ENCODE measurements around the gene AUTS2. TPM values are rescaled to one million over a fixed set of nuclear protein-coding genes. Genes with fewer than 3 reads are reported as not detected.

Gene AUTS2
- total RNA-seq, 1 donor from 2014 or later, result 119 TPM

- DNase-seq (ENCODE audit: low spot score), result no peak
Measured at GRCh38 chr7:69656077-69656476, 57.8 kb downstream of the AUTS2 start.

GRCh38 chr7:69656890-69657289 lies 58.6 kb downstream of the AUTS2 start:
- DNase-seq (ENCODE audit: low spot score), result no peak

- DNase-seq (ENCODE audit: low spot score), result no peak
Measured at GRCh38 chr7:69657331-69657730, 59.1 kb downstream of the AUTS2 start.

- no peak for DNase-seq (ENCODE audit: low spot score)
Measured at GRCh38 chr7:69657985-69658384, 59.7 kb downstream of the AUTS2 start.

GRCh38 chr7:69659983-69660382 lies 61.7 kb downstream of the AUTS2 start:
- DNase-seq (ENCODE audit: low spot score), result no peak

- no peak for DNase-seq (ENCODE audit: low spot score)
Measured at GRCh38 chr7:69661342-69661741, 63.1 kb downstream of the AUTS2 start.

- DNase-seq (ENCODE audit: low spot score), result no peak
Measured at GRCh38 chr7:69663911-69664832, 65.9 kb downstream of the AUTS2 start.

GRCh38 chr7:69665369-69665768 lies 67.1 kb downstream of the AUTS2 start:
- no peak for DNase-seq (ENCODE audit: low spot score)

GRCh38 chr7:69668339-69668870 lies 70.1 kb downstream of the AUTS2 start:
- no peak for DNase-seq (ENCODE audit: low spot score)

GRCh38 chr7:69670701-69671100 lies 72.4 kb downstream of the AUTS2 start:
- no peak for DNase-seq (ENCODE audit: low spot score)

- no peak for DNase-seq (ENCODE audit: low spot score)
Measured at GRCh38 chr7:69673074-69673473, 74.8 kb downstream of the AUTS2 start.

GRCh38 chr7:69674701-69675182 lies 76.5 kb downstream of the AUTS2 start:
- no peak for DNase-seq (ENCODE audit: low spot score)

GRCh38 chr7:69676247-69676646 lies 78.0 kb downstream of the AUTS2 start:
- no peak for DNase-seq (ENCODE audit: low spot score)

- DNase-seq (ENCODE audit: low spot score), result no peak
Measured at GRCh38 chr7:69677054-69677852, 79.0 kb downstream of the AUTS2 start.

- no peak for DNase-seq (ENCODE audit: low spot score)
Measured at GRCh38 chr7:69677881-69678493, 79.7 kb downstream of the AUTS2 start.

- no peak for DNase-seq (ENCODE audit: low spot score)
Measured at GRCh38 chr7:69678494-69679187, 80.4 kb downstream of the AUTS2 start.

GRCh38 chr7:69681181-69681580 lies 82.9 kb downstream of the AUTS2 start:
- no peak for DNase-seq (ENCODE audit: low spot score)

GRCh38 chr7:69682518-69682917 lies 84.2 kb downstream of the AUTS2 start:
- no peak for DNase-seq (ENCODE audit: low spot score)

GRCh38 chr7:69683002-69683401 lies 84.7 kb downstream of the AUTS2 start:
- DNase-seq (ENCODE audit: low spot score), result no peak

- DNase-seq (ENCODE audit: low spot score), result no peak
Measured at GRCh38 chr7:69684369-69685292, 86.4 kb downstream of the AUTS2 start.
